HCT116 (cell line): ENCODE data around the gene CCBE1. TPM values are rescaled to one million over a fixed set of nuclear protein-coding genes. Genes with fewer than 3 reads are reported as not detected.

ENCODE experiments used
- ATAC-seq: fragments of 200-7000 bp; cut with Tn5 transposase; 2 replicates; pipeline ENCODE4 v1.9.1; 2020; ENCODE audit warnings: mild to moderate bottlenecking, moderate library complexity
- BruUV-seq: library from RNA; stranded (reverse); fragments of 400-500 nt; replicated peaks from 2 replicates; lab custom pipeline; 2021; lab: Mats Ljungman, UMichigan
- CTCF ChIA-PET: fragments of 300-600 bp; sonication (Branson Sonifier 250); formaldehyde crosslinking; loops from one replicate; lab custom pipeline; 2021; ENCODE audit warnings: antibody characterized with exemption; lab: Charles Lee
- POLR2A ChIA-PET: fragments of 300-600, 350-600 bp; sonication (Branson Sonifier 250); formaldehyde crosslinking; loops from one replicate; lab custom pipeline; 2021; ENCODE audit warnings: antibody characterized with exemption; lab: Charles Lee
- RAD21 ChIA-PET, 2 experiments: fragments of 300-600 bp; sonication (Branson Sonifier 250); formaldehyde crosslinking; loops; one replicate each; lab custom pipeline; 2023; ENCODE audit warnings: low total read pairs in 2 of 2; ENCODE audit not compliant: uncharacterized antibody in 2 of 2, unreplicated experiment in 2 of 2, low non-redundant PET in 1 of 2; lab: Charles Lee
- DNase-seq: peaks from one replicate; pipeline ENCODE4 v3.0.0-alpha.2; 2010; ENCODE audit warnings: low read depth, low spot score
- H2AFZ ChIP-seq: fragments of 200-600 bp; shearing (Covaris generic), sonication (generic); 2 replicates; pipeline ENCODE4 v1.6.1; 2017; ENCODE audit warnings: low read depth, mixed run types, mixed read lengths, antibody characterized with exemption, low read length; ENCODE audit not compliant: poor library complexity, severe bottlenecking
- H3K27ac ChIP-seq: 2 replicates; pipeline ENCODE4 v1.5.1; 2012; ENCODE audit warnings: low read depth, low read length
- H3K27me3 ChIP-seq: fragments of 200-600 bp; sonication (generic); 2 replicates; pipeline ENCODE4 v1.6.1; 2016; ENCODE audit warnings: mixed run types, low read length, mixed read lengths; ENCODE audit not compliant: insufficient read depth
- H3K36me3 ChIP-seq, 2 experiments: fragments of 200-500 bp in 1 of 2; fragments of 200-600 bp in 1 of 2; sonication (Bioruptor generic) in 1 of 2; sonication (generic) in 1 of 2; 2 replicates each; pipeline versions ENCODE4 v1.5.1 to v1.6.1; 2014 to 2016; ENCODE audit warnings: low read length in 2 of 2, inconsistent platforms in 1 of 2, mixed read lengths in 1 of 2, mixed run types in 1 of 2; ENCODE audit not compliant: insufficient read depth in 2 of 2, control insufficient read depth in 1 of 2
- H3K4me1 ChIP-seq, 2 experiments: fragments of 200-600 bp in 1 of 2; sonication (generic) in 1 of 2; 2 replicates each; pipeline versions ENCODE4 v1.5.1 to v1.6.1; 2012 to 2017; ENCODE audit warnings: low read length in 2 of 2, inconsistent platforms in 1 of 2, mild to moderate bottlenecking in 1 of 2, mixed read lengths in 1 of 2, mixed run types in 1 of 2, moderate library complexity in 1 of 2; ENCODE audit not compliant: insufficient read depth in 2 of 2, control insufficient read depth in 1 of 2
- H3K4me2 ChIP-seq: fragments of 200-600 bp; sonication (generic); 2 replicates; pipeline ENCODE4 v1.6.1; 2017; ENCODE audit warnings: mixed run types, low read length, mixed read lengths
- H3K4me3 ChIP-seq, 2 experiments: fragments of 200-600 bp in 1 of 2; sonication (generic) in 1 of 2; replicated peaks in 1 of 2; 2 replicates each; pipeline ENCODE4 v1.5.1; 2011 to 2016; ENCODE audit warnings: low read length in 2 of 2, control low read depth in 1 of 2, low read depth in 1 of 2, mild to moderate bottlenecking in 1 of 2, mixed read lengths in 1 of 2, mixed run types in 1 of 2
- H3K79me2 ChIP-seq: fragments of 200-600 bp; sonication (generic); 2 replicates; pipeline ENCODE4 v1.6.1; 2017; ENCODE audit warnings: mild to moderate bottlenecking, mixed run types, low read length, moderate library complexity, mixed read lengths; ENCODE audit not compliant: insufficient read depth
- H3K9ac ChIP-seq: fragments of 200-600 bp; sonication (generic); 2 replicates; pipeline ENCODE4 v1.6.1; 2016; ENCODE audit warnings: low read length, mixed read lengths
- H3K9me2 ChIP-seq: fragments of 200-600 bp; sonication (generic), shearing (Covaris generic); 2 replicates; pipeline ENCODE4 v1.6.1; 2017; ENCODE audit warnings: mixed run types, mild to moderate bottlenecking, moderate library complexity; ENCODE audit not compliant: insufficient read depth
- H3K9me3 ChIP-seq, 2 experiments: fragments of 200-500 bp in 1 of 2; fragments of 200-600 bp in 1 of 2; sonication (Bioruptor generic) in 1 of 2; sonication (generic) in 1 of 2; 2 replicates each; pipeline ENCODE4 v1.6.1; 2014 to 2017; ENCODE audit warnings: low read length in 2 of 2, mixed read lengths in 2 of 2, inconsistent platforms in 1 of 2, low read depth in 1 of 2, mild to moderate bottlenecking in 1 of 2, mixed run types in 1 of 2, moderate library complexity in 1 of 2; ENCODE audit not compliant: control insufficient read depth in 1 of 2, insufficient read depth in 1 of 2
- H4K20me1 ChIP-seq: fragments of 200-600 bp; sonication (generic), shearing (Covaris generic); 2 replicates; pipeline ENCODE4 v1.6.1; 2017; ENCODE audit warnings: mixed run types, mild to moderate bottlenecking, moderate library complexity; ENCODE audit not compliant: insufficient read depth
- CBX3 ChIP-seq: IDR thresholded peaks from 2 replicates; pipeline ENCODE4 v1.6.1; 2012; ENCODE audit warnings: low read depth
- CEBPB ChIP-seq: IDR thresholded peaks from 2 replicates; pipeline ENCODE4 v1.6.1; 2012; ENCODE audit warnings: low read depth
- EGR1 ChIP-seq: IDR thresholded peaks from 2 replicates; pipeline ENCODE4 v1.6.1; 2012; ENCODE audit warnings: low read depth
- EZH2 ChIP-seq: fragments of 200-600 bp; sonication (generic); IDR thresholded peaks from 2 replicates; pipeline ENCODE4 v1.6.1; 2017; ENCODE audit warnings: antibody characterized with exemption, mixed run types
- FOSL1 ChIP-seq: IDR thresholded peaks from 2 replicates; pipeline ENCODE4 v1.6.1; 2012; ENCODE audit warnings: low read depth
- JUND ChIP-seq: IDR thresholded peaks from 2 replicates; pipeline ENCODE4 v1.6.1; 2012
- POLR2A ChIP-seq: IDR thresholded peaks from 2 replicates; pipeline ENCODE4 v1.7.0; 2011; ENCODE audit warnings: borderline replicate concordance; ENCODE audit not compliant: insufficient read depth, insufficient read length; ENCODE audit errors: extremely low read depth
- POLR2AphosphoS5 ChIP-seq: IDR thresholded peaks from 2 replicates; pipeline ENCODE4 v1.6.1; 2011; ENCODE audit warnings: mild to moderate bottlenecking, low read depth, low read length, moderate library complexity
- SRF ChIP-seq: IDR thresholded peaks from 2 replicates; pipeline ENCODE4 v1.6.1; 2012; ENCODE audit warnings: low read depth
- TCF7L2 ChIP-seq: IDR thresholded peaks from 2 replicates; pipeline ENCODE4 v1.7.0; 2011; ENCODE audit warnings: borderline replicate concordance, inconsistent platforms; ENCODE audit not compliant: insufficient read depth, insufficient read length; ENCODE audit errors: extremely low read depth
- YY1 ChIP-seq: IDR thresholded peaks from 2 replicates; pipeline ENCODE4 v1.6.1; 2011; ENCODE audit warnings: low read length, low read depth, moderate library complexity, mild to moderate bottlenecking; ENCODE audit not compliant: insufficient replicate concordance; ENCODE audit errors: extremely low read depth
- ZFX ChIP-seq: fragments of 450-650 bp; IDR thresholded peaks from 2 replicates; pipeline ENCODE4 v1.6.1; 2017
- ZNF274 ChIP-seq: fragments of 200-500 bp; sonication (Bioruptor generic); IDR thresholded peaks from 2 replicates; pipeline ENCODE4 v1.6.1; 2014; ENCODE audit warnings: mild to moderate bottlenecking, low read depth, low read length, inconsistent platforms
- intact Hi-C: fragments of 100-400 bp; cut with micrococcal nuclease; formaldehyde crosslinking; loops from 2 replicates; pipeline ENCODE4 v1.10.0; 2022
- total RNA-seq: library from RNA; stranded (reverse); gene quantifications from one replicate; pipeline ENCODE4 v1.2.1, GENCODE V29; 2021; ENCODE audit not compliant: unreplicated experiment
- TF ChIP-seq, protein P1 (sequence below): IDR thresholded peaks from 2 replicates; pipeline ENCODE4 v1.6.1; 2012; ENCODE audit warnings: low read depth
- TF ChIP-seq, protein P2 (sequence below): IDR thresholded peaks from 2 replicates; pipeline ENCODE4 v1.6.1; 2012

CCBE1 gene
- total RNA-seq, 1 experiment from 2014 or later, result 0.84 TPM

DNA sequence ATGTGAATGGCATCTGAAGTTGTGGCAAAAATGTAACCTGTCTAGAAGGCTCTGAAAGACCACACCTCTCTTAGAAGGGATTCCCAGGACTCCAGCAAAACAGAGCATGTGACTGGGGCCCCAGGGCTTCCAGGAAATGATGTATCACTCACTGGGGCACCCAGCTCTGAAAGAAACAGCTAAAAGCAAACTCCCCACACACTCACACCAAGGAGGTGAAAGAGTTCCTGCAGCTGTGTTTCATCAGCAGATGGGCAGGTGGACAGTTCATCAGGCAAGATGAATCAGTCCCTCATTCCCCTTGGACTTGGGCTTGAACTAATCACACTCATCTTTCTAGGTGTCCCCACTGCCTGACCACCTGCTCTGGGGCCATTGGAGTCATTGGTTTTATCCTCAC lies 76.2 kb downstream of the CCBE1 start:
- no peaks in the 10 kb centered on the region for H3K9me2 ChIP-seq
- no peak overlapping the region for H3K9ac ChIP-seq
- no peak overlapping the region for H2AFZ ChIP-seq
- ATAC-seq (no peak), DNase-seq (no peak)
- BruUV-seq, result no TSS peak
- no peak overlapping the region for H3K4me2 ChIP-seq
- H3K27me3 ChIP-seq, result peaks cover 25% of the 10 kb centered on the region
- H3K27ac ChIP-seq, result no peak overlapping the region
- ChIA-PET RAD21 (no interaction called here), CTCF (no interaction called here), POLR2A (no interaction called here)
- H3K79me2 ChIP-seq, result no peaks in the 10 kb centered on the region
- no peaks in the 10 kb centered on the region for H4K20me1 ChIP-seq
- H3K4me1 ChIP-seq, result no peaks in the 10 kb centered on the region
- no peak for TF ChIP-seq JUND
- TF ChIP-seq EZH2, result no peak
- TF ChIP-seq CBX3, result no peak
- TF ChIP-seq POLR2A, result no peak
- TF ChIP-seq, protein P1, sequence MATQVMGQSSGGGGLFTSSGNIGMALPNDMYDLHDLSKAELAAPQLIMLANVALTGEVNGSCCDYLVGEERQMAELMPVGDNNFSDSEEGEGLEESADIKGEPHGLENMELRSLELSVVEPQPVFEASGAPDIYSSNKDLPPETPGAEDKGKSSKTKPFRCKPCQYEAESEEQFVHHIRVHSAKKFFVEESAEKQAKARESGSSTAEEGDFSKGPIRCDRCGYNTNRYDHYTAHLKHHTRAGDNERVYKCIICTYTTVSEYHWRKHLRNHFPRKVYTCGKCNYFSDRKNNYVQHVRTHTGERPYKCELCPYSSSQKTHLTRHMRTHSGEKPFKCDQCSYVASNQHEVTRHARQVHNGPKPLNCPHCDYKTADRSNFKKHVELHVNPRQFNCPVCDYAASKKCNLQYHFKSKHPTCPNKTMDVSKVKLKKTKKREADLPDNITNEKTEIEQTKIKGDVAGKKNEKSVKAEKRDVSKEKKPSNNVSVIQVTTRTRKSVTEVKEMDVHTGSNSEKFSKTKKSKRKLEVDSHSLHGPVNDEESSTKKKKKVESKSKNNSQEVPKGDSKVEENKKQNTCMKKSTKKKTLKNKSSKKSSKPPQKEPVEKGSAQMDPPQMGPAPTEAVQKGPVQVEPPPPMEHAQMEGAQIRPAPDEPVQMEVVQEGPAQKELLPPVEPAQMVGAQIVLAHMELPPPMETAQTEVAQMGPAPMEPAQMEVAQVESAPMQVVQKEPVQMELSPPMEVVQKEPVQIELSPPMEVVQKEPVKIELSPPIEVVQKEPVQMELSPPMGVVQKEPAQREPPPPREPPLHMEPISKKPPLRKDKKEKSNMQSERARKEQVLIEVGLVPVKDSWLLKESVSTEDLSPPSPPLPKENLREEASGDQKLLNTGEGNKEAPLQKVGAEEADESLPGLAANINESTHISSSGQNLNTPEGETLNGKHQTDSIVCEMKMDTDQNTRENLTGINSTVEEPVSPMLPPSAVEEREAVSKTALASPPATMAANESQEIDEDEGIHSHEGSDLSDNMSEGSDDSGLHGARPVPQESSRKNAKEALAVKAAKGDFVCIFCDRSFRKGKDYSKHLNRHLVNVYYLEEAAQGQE, result no peak
- TF ChIP-seq ZFX, result no peak
- no peak for TF ChIP-seq EGR1
- no peak for TF ChIP-seq ZNF274
- TF ChIP-seq, protein P2, sequence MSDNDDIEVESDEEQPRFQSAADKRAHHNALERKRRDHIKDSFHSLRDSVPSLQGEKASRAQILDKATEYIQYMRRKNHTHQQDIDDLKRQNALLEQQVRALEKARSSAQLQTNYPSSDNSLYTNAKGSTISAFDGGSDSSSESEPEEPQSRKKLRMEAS, result no peak
- TF ChIP-seq TCF7L2, result no peak
- no peak for TF ChIP-seq POLR2AphosphoS5
- TF ChIP-seq SRF, result no peak
- no peak for TF ChIP-seq YY1
- TF ChIP-seq FOSL1, result no peak
- no peak for TF ChIP-seq CEBPB
- no peak overlapping the region for H3K4me3 ChIP-seq
- intact Hi-C loops, result no loop called here
- H3K36me3 ChIP-seq, result no peaks in the 10 kb centered on the region
- no peaks in the 10 kb centered on the region for H3K9me3 ChIP-seq
